Endothelial cell of umbilical vein (primary cell): ENCODE measurements around the gene ABCA2.

ENCODE experiments used
- EZH2 ChIP-seq: IDR thresholded peaks from 2 replicates; pipeline ENCODE4 v1.6.1; 2012; ENCODE audit warnings: borderline replicate concordance, low read depth, mild to moderate bottlenecking, moderate library complexity, low read length, inconsistent platforms; ENCODE audit not compliant: severe bottlenecking
- MYC ChIP-seq: IDR thresholded peaks from one replicate; pipeline ENCODE4 v1.6.1; 2011; ENCODE audit warnings: mild to moderate bottlenecking, low read depth, low read length
- POLR2A ChIP-seq: IDR thresholded peaks from 2 replicates; pipeline ENCODE4 v1.6.1; 2012; ENCODE audit warnings: low read depth, mild to moderate bottlenecking, control low read depth, low read length
- POLR2AphosphoS5 ChIP-seq: IDR thresholded peaks from 2 replicates; pipeline ENCODE4 v1.6.1; 2012; ENCODE audit warnings: low read depth, mild to moderate bottlenecking, control low read depth, low read length, moderate library complexity; ENCODE audit not compliant: insufficient read depth
- TF ChIP-seq, protein P1 (sequence below), 2 donors: IDR thresholded peaks; 1 replicate in 1 of 2; 2 replicates in 1 of 2; pipeline ENCODE4 v1.5.1; 2011; ENCODE audit warnings: low read length in 2 of 2, mild to moderate bottlenecking in 2 of 2, moderate library complexity in 2 of 2, control low read depth in 1 of 2, inconsistent platforms in 1 of 2, low read depth in 1 of 2; ENCODE audit not compliant: insufficient read depth in 1 of 2; ENCODE audit errors: extremely low read depth in 1 of 2
- TF ChIP-seq, protein P2 (sequence below): IDR thresholded peaks from 2 replicates; pipeline ENCODE4 v1.6.1; 2011; ENCODE audit not compliant: insufficient read depth, insufficient read length

- no peak for TF ChIP-seq POLR2A
- TF ChIP-seq, protein P1, sequence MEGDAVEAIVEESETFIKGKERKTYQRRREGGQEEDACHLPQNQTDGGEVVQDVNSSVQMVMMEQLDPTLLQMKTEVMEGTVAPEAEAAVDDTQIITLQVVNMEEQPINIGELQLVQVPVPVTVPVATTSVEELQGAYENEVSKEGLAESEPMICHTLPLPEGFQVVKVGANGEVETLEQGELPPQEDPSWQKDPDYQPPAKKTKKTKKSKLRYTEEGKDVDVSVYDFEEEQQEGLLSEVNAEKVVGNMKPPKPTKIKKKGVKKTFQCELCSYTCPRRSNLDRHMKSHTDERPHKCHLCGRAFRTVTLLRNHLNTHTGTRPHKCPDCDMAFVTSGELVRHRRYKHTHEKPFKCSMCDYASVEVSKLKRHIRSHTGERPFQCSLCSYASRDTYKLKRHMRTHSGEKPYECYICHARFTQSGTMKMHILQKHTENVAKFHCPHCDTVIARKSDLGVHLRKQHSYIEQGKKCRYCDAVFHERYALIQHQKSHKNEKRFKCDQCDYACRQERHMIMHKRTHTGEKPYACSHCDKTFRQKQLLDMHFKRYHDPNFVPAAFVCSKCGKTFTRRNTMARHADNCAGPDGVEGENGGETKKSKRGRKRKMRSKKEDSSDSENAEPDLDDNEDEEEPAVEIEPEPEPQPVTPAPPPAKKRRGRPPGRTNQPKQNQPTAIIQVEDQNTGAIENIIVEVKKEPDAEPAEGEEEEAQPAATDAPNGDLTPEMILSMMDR (IDR thresholded peaks at IDR 0.05; ENCODE audit: extremely low read depth in 1 of 2, insufficient read depth in 1 of 2, low read depth in 1 of 2, low read length in 2 of 2): no peak
- TF ChIP-seq, protein P2, sequence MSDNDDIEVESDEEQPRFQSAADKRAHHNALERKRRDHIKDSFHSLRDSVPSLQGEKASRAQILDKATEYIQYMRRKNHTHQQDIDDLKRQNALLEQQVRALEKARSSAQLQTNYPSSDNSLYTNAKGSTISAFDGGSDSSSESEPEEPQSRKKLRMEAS: no peak
- no peak for TF ChIP-seq POLR2AphosphoS5
- no peak for TF ChIP-seq EZH2
- no peak for TF ChIP-seq MYC
Measured at GRCh38 chr9:136962701-136963248, 65.3 kb downstream of the ABCA2 start.
